Stimulated activated CD4-positive, alpha-beta T cell treated with anti-CD3 and anti-CD28 coated beads, Interleukin-12 subunit alpha, Interleukin-12 subunit beta, amount 100 ng/mL, for 48 hours (primary cell): ENCODE measurements around the gene NMNAT3.

Experiments
- DNase-seq, 3 donors: peaks; one replicate each; pipeline ENCODE4 v3.0.0-alpha.2; 2020; ENCODE audit warnings: low read depth in 2 of 3, low spot score in 1 of 3

NMNAT3 gene

GRCh38 chr3:139552632-139553365, 125.0 kb downstream of the NMNAT3 start:
- no peak for DNase-seq

GRCh38 chr3:139548801-139549200, 129.0 kb downstream of the NMNAT3 start:
- no peak for DNase-seq

GRCh38 chr3:139547666-139548065, 130.1 kb downstream of the NMNAT3 start:
- DNase-seq, result no peak

GRCh38 chr3:139546772-139547171, 131.0 kb downstream of the NMNAT3 start:
- no peak for DNase-seq

GRCh38 chr3:139541532-139542288, 136.1 kb downstream of the NMNAT3 start:
- no peak for DNase-seq

GRCh38 chr3:139540651-139541531, 136.9 kb downstream of the NMNAT3 start:
- no peak for DNase-seq

GRCh38 chr3:139538733-139539132, 139.0 kb downstream of the NMNAT3 start:
- no peak for DNase-seq

- no peak for DNase-seq
Observed at GRCh38 chr3:139537795-139538621, 139.8 kb downstream of the NMNAT3 start.

GRCh38 chr3:139537361-139537760, 140.4 kb downstream of the NMNAT3 start:
- no peak for DNase-seq

- no peak for DNase-seq
Observed at GRCh38 chr3:139534992-139535879, 142.5 kb downstream of the NMNAT3 start.

GRCh38 chr3:139534455-139534812, 143.3 kb downstream of the NMNAT3 start:
- no peak for DNase-seq

GRCh38 chr3:139533781-139534454, 143.9 kb downstream of the NMNAT3 start:
- DNase-seq, result no peak

- DNase-seq, result no peak
Observed at GRCh38 chr3:139532976-139533375, 144.8 kb downstream of the NMNAT3 start.

GRCh38 chr3:139530717-139531116, 147.1 kb downstream of the NMNAT3 start:
- DNase-seq, result no peak

- no peak for DNase-seq
Observed at GRCh38 chr3:139529662-139530061, 148.1 kb downstream of the NMNAT3 start.

GRCh38 chr3:139528924-139529323, 148.8 kb downstream of the NMNAT3 start:
- DNase-seq, result no peak

GRCh38 chr3:139528281-139528680, 149.5 kb downstream of the NMNAT3 start:
- DNase-seq, result no peak

GRCh38 chr3:139527265-139527664, 150.5 kb downstream of the NMNAT3 start:
- no peak for DNase-seq

GRCh38 chr3:139526146-139526545, 151.6 kb downstream of the NMNAT3 start:
- no peak for DNase-seq
